HG03196 (cell line): Measurements from ENCODE around the gene SERPINE2.
A peak's percentile ranks its signal among the peaks of the same experiment; 100 is the strongest.

Experiments used
- ATAC-seq: cut with Tn5 transposase; IDR thresholded peaks from one replicate; pipeline ENCODE4 v1.9.1; 2021; ENCODE audit not compliant: unreplicated experiment

The SERPINE2 gene

DNA sequence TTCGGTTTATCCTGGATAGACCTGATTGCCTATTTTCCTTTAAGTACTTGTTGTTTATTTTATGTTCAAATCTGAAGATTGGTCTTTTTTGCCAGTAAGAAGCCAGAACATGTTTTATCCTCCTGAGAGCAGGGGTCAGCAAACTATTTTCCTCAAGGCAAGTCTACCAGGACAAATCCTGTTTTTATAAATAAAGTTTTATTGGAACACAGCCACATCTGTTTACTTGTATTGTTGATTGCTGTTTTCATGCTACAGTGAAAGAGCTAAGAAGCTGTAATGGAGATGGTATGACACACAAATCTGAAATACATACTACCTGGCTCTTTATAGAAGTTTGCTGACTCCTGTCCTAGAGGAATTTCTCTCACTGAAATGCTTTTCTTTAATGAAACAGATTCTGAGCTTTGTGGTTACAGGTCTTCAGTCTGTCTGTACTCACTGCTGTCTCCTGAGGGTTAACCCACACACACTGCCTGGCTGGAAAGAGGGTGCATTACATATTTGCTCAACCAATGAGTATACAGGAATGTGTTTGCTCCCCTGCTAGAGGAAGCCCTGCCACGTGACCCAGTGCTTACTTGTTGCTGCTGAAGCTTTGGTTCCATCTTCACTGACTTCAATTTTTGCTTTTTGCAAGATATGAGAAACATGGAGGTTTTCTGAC is 59.2 kb downstream of the SERPINE2 start:
- no peak for ATAC-seq

GRCh38 chr2:223978451-223978850 is 60.6 kb downstream of the SERPINE2 start:
- ATAC-seq, result no peak

- ATAC-seq, result no peak
Observed at GRCh38 chr2:223976635-223977226, 62.4 kb downstream of the SERPINE2 start.

GRCh38 chr2:223973606-223974005 is 65.5 kb downstream of the SERPINE2 start:
- no peak for ATAC-seq

DNA sequence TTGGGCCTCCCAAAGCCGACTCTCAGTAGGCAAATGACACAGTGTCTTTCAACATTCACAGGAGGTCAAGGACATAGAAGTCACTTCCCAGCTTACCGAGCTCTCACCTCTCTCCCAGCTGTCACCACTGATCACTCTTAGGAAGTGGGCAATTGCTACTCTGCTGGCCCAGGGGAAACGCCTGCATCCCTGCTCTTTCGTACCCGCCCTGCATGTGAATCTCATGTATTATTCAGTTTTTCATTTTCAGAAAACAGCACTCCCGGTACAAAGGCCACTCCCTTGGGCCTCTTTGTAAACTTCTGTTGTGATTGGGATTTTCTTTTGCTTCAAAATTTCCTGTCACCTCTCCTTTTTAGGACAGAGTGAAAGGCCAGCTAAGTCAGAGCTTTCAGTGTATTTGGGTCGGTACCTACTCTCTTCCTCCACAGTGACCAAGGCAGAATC is 66.4 kb downstream of the SERPINE2 start:
- no peak for ATAC-seq

- no peak for ATAC-seq
Observed at GRCh38 chr2:223971731-223972130, 67.4 kb downstream of the SERPINE2 start.

DNA sequence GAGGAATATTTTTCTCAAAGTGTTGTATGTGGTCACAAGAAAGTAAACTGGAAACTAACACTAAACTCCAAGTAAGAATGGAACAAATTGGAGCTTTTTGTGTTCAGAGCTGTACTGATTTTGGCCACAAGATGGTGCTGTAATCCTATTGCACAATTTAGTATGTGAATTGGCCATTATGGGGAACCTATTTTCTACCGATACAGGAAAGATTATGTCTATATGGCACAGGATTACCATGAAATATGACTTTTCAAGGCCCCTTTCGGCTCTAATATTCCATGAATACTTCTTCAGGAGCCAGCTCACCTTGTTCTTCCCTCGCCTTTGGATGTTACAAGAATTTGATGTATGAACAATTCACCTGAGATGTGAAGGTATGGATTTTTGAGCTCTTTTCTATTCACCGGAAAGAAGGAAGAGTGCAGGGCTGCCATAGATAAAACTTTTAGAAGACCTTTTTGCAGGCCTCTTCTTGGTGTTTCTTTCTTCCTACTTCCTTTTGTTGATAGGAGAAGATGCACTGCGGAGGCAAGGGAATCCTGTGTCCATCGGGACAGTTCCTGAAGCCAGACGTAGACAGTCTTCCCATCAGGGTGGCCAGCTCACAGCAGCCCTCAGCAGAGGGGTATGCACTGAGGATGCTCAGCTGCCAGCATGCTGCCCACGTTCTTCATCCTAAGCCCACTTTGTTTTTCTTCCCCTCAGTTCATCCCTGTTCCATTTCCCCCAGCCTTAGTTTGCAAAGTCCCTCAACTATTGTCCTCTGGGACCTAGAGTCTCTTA is 68.5 kb downstream of the SERPINE2 start:
- ATAC-seq, result peak; percentile 87

DNA sequence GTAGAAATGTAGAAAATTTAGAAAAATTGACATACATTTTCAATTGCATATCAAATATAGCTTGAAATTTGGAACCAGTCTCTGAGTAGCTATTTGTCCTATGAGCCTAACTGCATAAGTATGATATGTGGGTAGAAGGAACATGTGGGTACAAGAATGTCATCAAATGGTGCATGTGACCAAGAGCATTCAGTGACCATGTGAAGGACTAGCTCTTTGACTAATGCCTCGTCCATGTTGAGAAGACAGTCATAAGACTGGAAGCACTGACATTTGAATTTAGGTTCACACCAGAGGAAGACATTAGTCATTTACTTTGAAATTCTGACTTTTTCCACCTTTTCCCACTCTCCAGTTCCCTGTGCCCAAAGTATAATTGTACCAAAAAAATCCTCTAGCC is 69.2 kb downstream of the SERPINE2 start:
- ATAC-seq, result peak; percentile 24

DNA sequence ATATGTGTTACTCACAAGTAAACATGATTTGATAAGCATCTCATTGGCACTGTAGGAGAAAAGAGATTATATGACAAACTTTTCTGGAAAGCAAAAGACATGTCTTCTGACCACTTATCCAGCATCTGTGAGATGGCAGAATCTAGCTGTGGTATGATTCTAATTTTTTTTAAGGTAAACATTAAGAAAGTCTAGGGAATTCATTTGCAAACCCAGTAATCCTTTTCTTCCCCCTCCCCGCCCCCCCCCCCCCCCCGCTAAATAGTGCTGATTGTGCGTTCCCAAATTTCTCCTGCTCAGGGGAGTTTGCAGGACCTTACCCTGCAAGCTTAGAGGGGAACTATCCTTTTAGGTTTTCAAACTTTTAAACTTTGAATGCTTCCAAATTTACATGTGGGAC is 69.8 kb downstream of the SERPINE2 start:
- no peak for ATAC-seq

- ATAC-seq, result no peak
Observed at GRCh38 chr2:223967981-223968380, 71.1 kb downstream of the SERPINE2 start.

DNA sequence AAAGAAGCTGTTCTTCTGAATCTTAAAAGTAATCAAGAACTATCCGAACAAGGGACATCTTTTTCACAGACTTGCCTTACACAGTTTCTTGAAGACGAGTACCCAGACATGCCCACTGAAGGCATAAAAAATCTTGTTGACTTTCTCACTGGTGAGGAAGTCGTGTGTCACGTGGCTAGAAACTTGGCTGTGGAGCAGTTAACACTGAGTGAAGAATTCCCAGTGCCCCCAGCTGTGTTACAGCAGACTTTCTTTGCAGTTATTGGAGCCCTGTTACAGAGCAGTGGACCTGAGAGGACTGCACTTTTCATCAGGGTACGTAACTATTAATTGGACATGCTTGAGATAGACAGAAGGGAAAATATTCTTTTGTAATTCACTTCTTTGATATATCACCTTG is 79.4 kb downstream of the SERPINE2 start:
- no peak for ATAC-seq

DNA sequence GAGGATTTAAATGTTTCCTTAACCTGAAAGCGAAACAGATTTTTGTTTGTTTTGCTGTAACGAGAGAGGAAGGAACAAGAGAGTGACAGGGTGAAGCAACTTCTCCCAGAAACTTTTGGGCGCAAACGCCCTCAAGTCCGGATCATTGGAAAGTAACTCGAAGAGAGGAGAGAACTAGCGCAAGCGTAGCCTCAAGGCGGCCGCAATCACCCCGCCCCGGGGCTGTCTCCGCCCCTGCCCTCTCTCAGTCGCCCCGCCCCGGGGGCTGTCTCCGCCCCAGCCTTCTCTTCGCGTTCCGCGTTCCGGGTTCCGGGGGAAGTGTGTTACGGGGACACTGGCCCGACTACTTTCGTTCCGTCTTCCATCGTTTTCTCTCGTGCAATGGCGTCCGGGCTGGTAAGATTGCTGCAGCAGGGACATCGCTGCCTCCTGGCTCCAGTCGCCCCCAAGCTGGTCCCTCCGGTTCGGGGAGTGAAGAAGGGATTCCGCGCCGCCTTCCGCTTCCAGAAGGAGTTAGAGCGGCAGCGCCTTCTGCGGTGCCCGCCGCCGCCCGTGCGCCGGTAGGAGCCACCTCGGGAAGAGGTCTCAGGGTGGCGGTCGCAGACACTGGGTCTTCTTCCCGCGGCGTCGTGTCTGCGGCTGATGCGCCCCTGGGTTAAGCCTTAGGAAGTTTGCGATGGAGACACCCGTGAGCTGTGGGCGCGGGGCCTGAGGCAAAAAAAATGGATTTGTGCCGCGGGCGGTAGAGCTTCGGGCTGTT is 81.8 kb downstream of the SERPINE2 start, which contains the start of gene MRPL44:
MRPL44 (plus strand) TSS at position 372 of the 760 bp plus-strand sequence; CDS start at position 382, 10 bp downstream.
- peak; percentile 91 for ATAC-seq

DNA sequence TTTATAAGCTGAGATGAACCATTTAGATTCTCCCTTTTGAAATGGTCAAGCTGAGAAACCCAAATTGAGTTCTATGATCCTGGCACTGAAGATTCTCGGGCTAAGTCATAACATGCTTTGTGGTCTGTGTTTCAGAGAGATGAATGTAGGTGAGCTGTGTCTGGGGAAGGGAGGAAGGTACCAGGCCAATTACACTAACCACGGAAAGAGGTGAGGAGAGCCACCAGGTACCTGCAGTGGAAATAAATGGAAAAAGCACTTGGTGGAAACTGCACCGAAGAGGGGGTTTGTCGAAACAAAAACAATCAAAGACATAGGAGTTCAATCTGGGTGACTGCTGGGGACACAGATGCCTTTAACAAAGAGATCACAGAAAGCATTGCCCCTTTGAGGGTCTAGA is 82.8 kb downstream of the SERPINE2 start:
- ATAC-seq, result no peak

GRCh38 chr2:223954401-223954800 is 84.7 kb downstream of the SERPINE2 start:
- ATAC-seq, result no peak

DNA sequence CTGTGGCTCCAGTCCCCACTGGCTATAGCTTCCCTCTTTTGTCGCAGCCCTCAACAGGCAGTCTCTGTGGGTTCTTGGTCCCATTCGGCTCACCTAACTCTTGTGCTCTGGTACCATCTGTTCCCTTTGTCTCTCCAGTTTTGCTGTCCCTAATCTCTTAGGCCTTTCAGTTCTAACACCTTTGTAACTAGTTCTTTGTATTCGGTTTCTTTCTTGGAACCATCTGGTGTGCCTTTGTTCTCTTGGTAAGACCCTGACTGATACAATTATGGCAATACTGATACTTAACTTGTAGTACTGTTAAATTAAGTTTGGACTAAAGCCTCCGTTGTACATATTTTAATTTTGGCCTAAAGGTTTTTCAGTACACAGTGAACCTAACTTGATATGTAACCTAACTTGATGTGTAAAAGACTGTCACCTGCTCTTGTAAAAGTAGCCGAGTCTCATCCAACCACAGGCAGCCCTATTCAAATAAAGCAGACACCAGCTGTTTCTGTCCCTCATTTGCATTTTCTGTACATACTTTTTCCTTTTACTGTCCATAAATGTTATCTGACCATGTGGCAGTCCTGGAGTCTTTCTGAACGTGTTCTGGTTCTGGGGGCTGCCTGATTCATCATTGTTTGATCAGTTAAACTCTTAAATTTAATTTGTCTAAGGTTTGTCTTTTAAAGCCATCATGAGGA is 86.7 kb downstream of the SERPINE2 start:
- ATAC-seq, result peak; percentile 53

GRCh38 chr2:223950448-223951347 is 88.4 kb downstream of the SERPINE2 start:
- ATAC-seq, result no peak

DNA sequence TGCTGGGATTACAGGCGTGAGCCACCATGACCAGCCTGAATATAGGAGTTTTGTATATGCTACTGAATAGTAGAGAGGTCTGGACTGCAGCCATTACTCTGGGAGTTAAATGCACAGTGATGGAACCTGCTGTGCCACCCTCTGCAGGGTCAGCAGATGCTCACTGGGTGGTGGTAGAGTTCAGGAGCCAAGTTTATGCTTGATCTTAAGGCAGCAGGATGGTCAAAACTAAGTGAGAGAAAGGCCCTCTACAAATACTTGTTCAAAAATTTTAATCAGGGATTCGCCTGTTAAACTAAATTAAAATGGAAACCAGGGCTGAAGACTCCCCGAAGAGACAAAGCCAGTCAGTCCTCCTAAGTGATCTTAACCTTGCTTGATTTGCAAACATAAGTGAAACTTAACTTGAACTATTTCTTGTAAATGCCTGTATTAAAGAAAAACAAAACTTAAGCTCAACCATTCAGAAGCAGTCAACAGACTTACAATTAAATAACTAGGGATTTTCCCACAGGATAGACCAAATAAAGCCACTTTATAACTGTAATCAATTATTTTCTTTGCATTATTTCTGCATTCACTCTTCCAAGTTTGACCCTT is 89.7 kb downstream of the SERPINE2 start:
- ATAC-seq, result no peak

GRCh38 chr2:223947711-223948205 is 91.3 kb downstream of the SERPINE2 start:
- no peak for ATAC-seq

GRCh38 chr2:223945755-223946154 is 93.3 kb downstream of the SERPINE2 start:
- no peak for ATAC-seq
